ENCODE results near the gene GOLM1.

DNA sequence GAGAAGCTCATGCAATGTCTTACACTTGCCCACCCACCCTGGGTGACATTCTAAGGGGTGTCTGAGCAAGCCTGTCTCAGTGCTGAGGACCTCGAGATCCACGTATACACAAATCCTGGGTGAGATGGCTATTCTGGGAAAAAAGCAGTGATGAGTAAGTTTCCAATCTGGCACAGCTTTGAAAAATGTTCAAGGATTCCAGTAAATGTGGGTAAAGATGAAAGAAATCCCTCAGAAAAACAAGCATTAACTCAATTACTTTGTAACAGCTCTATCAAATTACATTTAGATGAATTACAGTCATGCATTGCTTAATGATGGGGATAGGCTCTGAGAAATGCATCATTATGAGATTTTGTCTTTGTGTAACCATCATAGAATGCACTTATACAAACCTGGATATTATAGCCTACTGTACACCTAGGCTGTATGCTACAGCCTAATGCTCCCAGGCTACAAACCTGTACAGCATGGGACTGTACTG is 26.9 kb downstream of the GOLM1 start:
- no peak for TF ChIP-seq EZH2phosphoT487 (IDR thresholded peaks at IDR 0.05; ENCODE audit: low read length)
- TF ChIP-seq, protein P1, sequence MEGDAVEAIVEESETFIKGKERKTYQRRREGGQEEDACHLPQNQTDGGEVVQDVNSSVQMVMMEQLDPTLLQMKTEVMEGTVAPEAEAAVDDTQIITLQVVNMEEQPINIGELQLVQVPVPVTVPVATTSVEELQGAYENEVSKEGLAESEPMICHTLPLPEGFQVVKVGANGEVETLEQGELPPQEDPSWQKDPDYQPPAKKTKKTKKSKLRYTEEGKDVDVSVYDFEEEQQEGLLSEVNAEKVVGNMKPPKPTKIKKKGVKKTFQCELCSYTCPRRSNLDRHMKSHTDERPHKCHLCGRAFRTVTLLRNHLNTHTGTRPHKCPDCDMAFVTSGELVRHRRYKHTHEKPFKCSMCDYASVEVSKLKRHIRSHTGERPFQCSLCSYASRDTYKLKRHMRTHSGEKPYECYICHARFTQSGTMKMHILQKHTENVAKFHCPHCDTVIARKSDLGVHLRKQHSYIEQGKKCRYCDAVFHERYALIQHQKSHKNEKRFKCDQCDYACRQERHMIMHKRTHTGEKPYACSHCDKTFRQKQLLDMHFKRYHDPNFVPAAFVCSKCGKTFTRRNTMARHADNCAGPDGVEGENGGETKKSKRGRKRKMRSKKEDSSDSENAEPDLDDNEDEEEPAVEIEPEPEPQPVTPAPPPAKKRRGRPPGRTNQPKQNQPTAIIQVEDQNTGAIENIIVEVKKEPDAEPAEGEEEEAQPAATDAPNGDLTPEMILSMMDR (IDR thresholded peaks at IDR 0.05; ENCODE audit: low read length) = no peak

Data from MM.1S (cell line).